Measurements from ENCODE around the gene LHFPL6.

DNA sequence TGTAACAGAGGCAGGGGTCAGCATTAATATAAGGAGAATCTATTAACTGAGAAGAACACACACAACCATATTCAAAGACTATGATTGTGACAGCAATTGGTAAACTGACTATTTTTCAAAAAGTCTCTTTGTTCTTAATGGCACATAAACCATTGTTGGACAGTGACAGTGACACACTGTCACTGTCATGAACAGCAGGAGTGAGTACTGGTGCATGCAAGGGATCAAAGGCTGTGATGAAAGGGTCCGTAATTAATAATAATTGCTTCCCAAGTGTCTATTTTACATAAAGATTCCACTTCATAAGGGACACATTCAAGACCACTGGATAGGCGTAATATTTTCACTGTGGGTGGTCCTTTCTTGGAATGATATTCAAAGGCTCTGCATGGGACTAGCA lies 50.7 kb downstream of the LHFPL6 start:
- TF ChIP-seq POLR2A (IDR thresholded peaks at IDR 0.05) = no peak
- no peak for TF ChIP-seq EP300 (IDR thresholded peaks at IDR 0.05)
- TF ChIP-seq, protein P1, sequence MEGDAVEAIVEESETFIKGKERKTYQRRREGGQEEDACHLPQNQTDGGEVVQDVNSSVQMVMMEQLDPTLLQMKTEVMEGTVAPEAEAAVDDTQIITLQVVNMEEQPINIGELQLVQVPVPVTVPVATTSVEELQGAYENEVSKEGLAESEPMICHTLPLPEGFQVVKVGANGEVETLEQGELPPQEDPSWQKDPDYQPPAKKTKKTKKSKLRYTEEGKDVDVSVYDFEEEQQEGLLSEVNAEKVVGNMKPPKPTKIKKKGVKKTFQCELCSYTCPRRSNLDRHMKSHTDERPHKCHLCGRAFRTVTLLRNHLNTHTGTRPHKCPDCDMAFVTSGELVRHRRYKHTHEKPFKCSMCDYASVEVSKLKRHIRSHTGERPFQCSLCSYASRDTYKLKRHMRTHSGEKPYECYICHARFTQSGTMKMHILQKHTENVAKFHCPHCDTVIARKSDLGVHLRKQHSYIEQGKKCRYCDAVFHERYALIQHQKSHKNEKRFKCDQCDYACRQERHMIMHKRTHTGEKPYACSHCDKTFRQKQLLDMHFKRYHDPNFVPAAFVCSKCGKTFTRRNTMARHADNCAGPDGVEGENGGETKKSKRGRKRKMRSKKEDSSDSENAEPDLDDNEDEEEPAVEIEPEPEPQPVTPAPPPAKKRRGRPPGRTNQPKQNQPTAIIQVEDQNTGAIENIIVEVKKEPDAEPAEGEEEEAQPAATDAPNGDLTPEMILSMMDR (IDR thresholded peaks at IDR 0.05) = no peak
